ENCODE measurements around the gene CRB2. TPM values are rescaled to one million over a fixed set of nuclear protein-coding genes. Genes with fewer than 3 reads are reported as not detected.

Gene CRB2
- total and polyA plus RNA-seq, 4 experiments from 2014 or later: not detected

DNA sequence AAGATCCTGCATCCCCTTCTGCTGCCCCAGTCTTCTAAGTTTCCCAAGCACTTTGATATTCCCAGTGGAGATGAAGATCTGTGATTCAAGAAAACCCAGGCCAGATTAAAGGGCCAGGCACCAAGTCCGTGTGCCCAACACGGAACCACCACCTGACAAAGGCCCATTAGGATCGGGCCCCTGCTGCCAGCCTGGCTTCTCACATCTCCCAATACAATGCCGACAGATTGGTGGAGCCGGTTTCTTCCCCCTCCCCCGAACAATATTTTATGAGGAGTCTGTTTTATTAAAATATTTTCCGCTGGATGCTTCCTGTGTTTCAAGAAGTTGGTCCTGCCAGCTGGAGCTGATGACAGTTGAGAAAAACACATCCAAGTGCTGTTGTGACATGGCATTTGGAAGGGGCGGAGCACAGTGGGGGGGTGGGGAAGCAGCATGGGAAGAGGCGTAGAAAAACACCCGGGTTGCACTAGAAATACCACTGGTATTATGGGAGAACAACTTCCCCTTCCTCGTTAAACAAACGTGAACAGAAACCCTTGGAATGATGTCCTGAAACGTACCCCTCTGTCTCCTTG lies 45.0 kb downstream of the CRB2 start:
- Histone ChIP-seq H3K4me3 (ENCODE audit: low read length in 2 of 2) (no peak overlapping the region), H3K4me1 (ENCODE audit: insufficient read depth, low read length) (no peaks in the 10 kb centered on the region), H3K9me3 (ENCODE audit: control insufficient read depth in 1 of 2, low read length in 2 of 2) (no peaks in the 10 kb centered on the region), H3K36me3 (ENCODE audit: insufficient read depth, low read length) (no peaks in the 10 kb centered on the region), H3K27ac (ENCODE audit: low read depth, low read length) (no peak overlapping the region), H3K27me3 (ENCODE audit: insufficient read depth, low read length) (no peaks in the 10 kb centered on the region)
- Mint-ChIP-seq H3K9me3 (no peaks in the 10 kb centered on the region), H3K27ac (no peak overlapping the region), H3K27me3 (no peaks in the 10 kb centered on the region), H3K36me3 (peaks cover 0 to 1% of the 10 kb centered on the region in 2 donors), H3K4me3 (no peak overlapping the region), H3K4me1 (peaks cover 0 to under 1% (median under 1%) of the 10 kb centered on the region in 4 donors)
- ChIA-PET POLR2A (ENCODE audit: partially characterized antibody) (no interaction called here), CTCF (ENCODE audit: partially characterized antibody) (no interaction called here)
- intact Hi-C loops (cut with micrococcal nuclease): no loop called here
- DNase-seq: no peak

DNA sequence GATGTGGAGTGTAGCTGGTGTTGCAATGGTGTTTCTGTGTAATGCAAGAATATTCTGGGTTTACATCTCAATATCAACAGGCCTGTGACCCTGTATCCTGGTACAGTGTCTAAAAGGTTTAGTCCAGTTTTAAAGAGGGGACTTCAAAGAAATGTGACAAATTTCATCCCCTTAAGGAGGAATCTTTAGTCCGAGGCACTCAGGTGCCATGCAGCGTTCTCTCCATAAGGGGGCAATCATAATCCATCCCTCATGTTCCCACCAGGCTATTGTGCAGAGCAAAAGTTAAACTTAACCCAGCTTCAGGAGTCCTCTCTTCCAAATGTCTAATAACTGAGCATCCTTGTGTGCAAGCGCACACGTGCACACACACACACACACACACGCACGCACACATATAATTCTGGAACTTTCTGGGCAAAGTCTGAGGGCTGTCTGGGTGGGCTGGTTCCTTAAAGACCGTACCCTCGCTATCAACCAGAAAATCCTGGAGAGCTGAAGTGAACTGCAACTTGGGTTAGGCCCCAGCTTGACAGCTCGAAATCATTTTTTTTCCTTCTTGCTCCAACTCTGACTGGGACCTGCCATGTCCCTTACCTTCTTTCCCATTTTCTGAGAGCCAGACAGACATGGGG lies 46.0 kb downstream of the CRB2 start:
- intact Hi-C loops (cut with micrococcal nuclease): no loop called here
- Histone ChIP-seq H3K36me3 (ENCODE audit: insufficient read depth, low read length) (no peaks in the 10 kb centered on the region), H3K27me3 (ENCODE audit: insufficient read depth, low read length) (no peaks in the 10 kb centered on the region), H3K9me3 (ENCODE audit: control insufficient read depth in 1 of 2, low read length in 2 of 2) (no peaks in the 10 kb centered on the region), H3K4me3 (ENCODE audit: low read length in 2 of 2) (no peak overlapping the region), H3K4me1 (ENCODE audit: insufficient read depth, low read length) (no peaks in the 10 kb centered on the region), H3K27ac (ENCODE audit: low read depth, low read length) (no peak overlapping the region)
- no peaks in the 10 kb centered on the region for H3K9me3 Mint-ChIP-seq
- CTCF ChIA-PET (ENCODE audit: partially characterized antibody): no interaction called here
- no peaks in the 10 kb centered on the region for H3K27me3 Mint-ChIP-seq
- DNase-seq: no peak
- H3K36me3 Mint-ChIP-seq: peaks cover 0 to 1% of the 10 kb centered on the region in 2 donors
- POLR2A ChIA-PET (ENCODE audit: partially characterized antibody): no interaction called here
- H3K4me1 Mint-ChIP-seq: peaks cover 0 to 9% (median under 1%) of the 10 kb centered on the region in 4 donors
- H3K4me3 Mint-ChIP-seq: no peak overlapping the region
- H3K27ac Mint-ChIP-seq: peak overlapping the region in 1 of 7 donors; percentile 70

DNA sequence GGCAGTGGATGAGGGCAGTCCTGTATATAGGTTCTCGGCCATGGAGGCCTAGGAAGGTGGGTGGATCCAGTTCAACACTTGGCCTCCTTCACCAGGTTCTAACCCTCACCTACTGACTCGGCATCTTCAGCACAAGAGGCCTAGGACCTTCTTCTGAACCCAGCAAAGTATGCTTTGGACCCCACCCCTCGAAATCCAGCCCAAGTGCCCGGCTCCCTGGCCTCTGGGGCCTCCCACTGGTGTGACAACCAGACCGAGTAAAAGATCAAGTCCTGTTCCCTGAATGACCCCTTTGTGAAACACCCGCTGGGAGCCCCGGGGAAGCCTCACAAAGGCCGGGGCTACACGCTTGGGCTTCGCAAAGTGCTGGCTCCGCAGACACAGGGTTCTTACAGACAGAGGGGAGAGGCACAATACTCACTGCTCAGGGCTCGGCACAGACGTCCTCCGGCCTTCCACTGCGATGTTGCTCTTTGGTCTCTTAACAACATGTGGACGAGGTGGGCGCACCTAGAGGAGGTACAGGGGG lies 47.0 kb downstream of the CRB2 start:
- intact Hi-C loops (cut with micrococcal nuclease): no loop called here
- Mint-ChIP-seq H3K27ac (no peak overlapping the region), H3K4me3 (no peak overlapping the region), H3K9me3 (no peaks in the 10 kb centered on the region), H3K27me3 (no peaks in the 10 kb centered on the region), H3K36me3 (peaks cover 0 to 1% of the 10 kb centered on the region in 2 donors), H3K4me1 (peaks cover 0 to 9% (median 2%) of the 10 kb centered on the region in 4 donors)
- H3K27ac ChIP-seq (ENCODE audit: low read depth, low read length): no peak overlapping the region
- no peaks in the 10 kb centered on the region for H3K36me3 ChIP-seq (ENCODE audit: insufficient read depth, low read length)
- ChIA-PET CTCF (ENCODE audit: partially characterized antibody) (no interaction called here), POLR2A (ENCODE audit: partially characterized antibody) (no interaction called here)
- DNase-seq: no peak
- H3K4me1 ChIP-seq (ENCODE audit: insufficient read depth, low read length): no peaks in the 10 kb centered on the region
- H3K9me3 ChIP-seq (ENCODE audit: control insufficient read depth in 1 of 2, low read length in 2 of 2): no peaks in the 10 kb centered on the region
- H3K4me3 ChIP-seq (ENCODE audit: low read length in 2 of 2): no peak overlapping the region
- H3K27me3 ChIP-seq (ENCODE audit: insufficient read depth, low read length): no peaks in the 10 kb centered on the region

DNA sequence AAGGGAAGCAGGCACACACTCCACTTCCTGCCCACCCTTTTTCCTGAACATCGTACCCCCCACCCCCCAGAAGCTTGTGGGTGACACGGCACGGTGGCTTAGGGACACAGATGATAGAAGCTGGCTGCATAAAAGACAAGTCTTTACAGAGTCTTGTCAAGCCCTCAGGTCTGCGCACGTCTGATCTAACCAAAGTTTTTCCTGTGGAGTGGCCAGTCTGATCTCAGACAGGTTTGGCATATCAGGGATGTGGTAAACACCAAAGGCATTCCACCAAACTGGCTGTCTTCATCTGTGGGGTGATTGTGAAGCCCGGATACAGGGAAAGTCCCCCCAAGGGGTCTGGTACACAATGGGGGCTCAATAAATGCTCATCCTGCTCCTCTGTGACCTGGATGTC lies 50.0 kb downstream of the CRB2 start:
- Histone ChIP-seq H3K4me3 (ENCODE audit: low read length in 2 of 2) (no peak overlapping the region), H3K4me1 (ENCODE audit: insufficient read depth, low read length) (no peaks in the 10 kb centered on the region), H3K9me3 (ENCODE audit: control insufficient read depth in 1 of 2, low read length in 2 of 2) (no peaks in the 10 kb centered on the region), H3K27me3 (ENCODE audit: insufficient read depth, low read length) (no peaks in the 10 kb centered on the region), H3K36me3 (ENCODE audit: insufficient read depth, low read length) (no peaks in the 10 kb centered on the region), H3K27ac (ENCODE audit: low read depth, low read length) (no peak overlapping the region)
- ChIA-PET CTCF (ENCODE audit: partially characterized antibody) (interaction anchor here (0.6 kb wide), 1 partner anchor 148 kb away, joined by 3 read pairs; no protein-coding TSS in a partner anchor), POLR2A (ENCODE audit: partially characterized antibody) (no interaction called here)
- H3K9me3 Mint-ChIP-seq: no peaks in the 10 kb centered on the region
- H3K4me3 Mint-ChIP-seq: no peak overlapping the region
- peak overlapping the region in 1 of 7 donors; percentile 31 for H3K27ac Mint-ChIP-seq
- no peak for DNase-seq
- H3K36me3 Mint-ChIP-seq: no peaks in the 10 kb centered on the region
- intact Hi-C loops (cut with micrococcal nuclease): no loop called here
- peaks cover 0 to 9% (median 2%) of the 10 kb centered on the region in 4 donors for H3K4me1 Mint-ChIP-seq
- no peaks in the 10 kb centered on the region for H3K27me3 Mint-ChIP-seq

DNA sequence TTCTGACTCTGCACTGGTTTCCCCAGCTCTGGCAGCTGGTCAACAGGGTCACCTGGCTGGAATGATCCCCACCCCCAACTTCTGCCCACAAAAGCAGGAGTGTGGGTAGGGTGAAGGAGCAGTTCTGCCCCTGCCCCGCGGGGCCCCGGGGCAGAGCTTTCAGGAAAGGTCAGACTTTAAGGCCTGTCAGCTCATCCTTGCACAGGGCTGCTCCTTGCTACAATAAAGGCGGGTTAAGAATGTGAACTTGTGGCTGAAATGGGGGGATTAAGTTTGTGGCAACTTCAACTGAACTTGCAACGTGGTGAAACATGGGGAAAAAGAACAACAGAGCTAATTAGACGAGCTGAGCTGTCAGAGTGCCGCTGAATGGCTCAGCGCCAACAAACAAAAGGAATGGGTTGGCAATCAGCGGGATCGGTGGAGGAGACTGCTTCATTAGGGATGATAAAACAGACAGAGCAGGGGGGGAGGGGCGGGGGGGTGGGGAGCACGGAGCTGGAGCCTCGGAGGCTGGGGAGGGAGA lies 50.8 kb downstream of the CRB2 start:
- no peaks in the 10 kb centered on the region for H3K27me3 Mint-ChIP-seq
- H3K9me3 Mint-ChIP-seq: no peaks in the 10 kb centered on the region
- H3K4me3 Mint-ChIP-seq: no peak overlapping the region
- H3K36me3 ChIP-seq (ENCODE audit: insufficient read depth, low read length): no peaks in the 10 kb centered on the region
- no peaks in the 10 kb centered on the region for H3K36me3 Mint-ChIP-seq
- H3K27me3 ChIP-seq (ENCODE audit: insufficient read depth, low read length): no peaks in the 10 kb centered on the region
- peaks cover 0 to 9% (median 2%) of the 10 kb centered on the region in 4 donors for H3K4me1 Mint-ChIP-seq
- CTCF ChIA-PET (ENCODE audit: partially characterized antibody): no interaction called here
- peak overlapping the region in 2 of 7 donors; percentile 32 for H3K27ac Mint-ChIP-seq
- intact Hi-C loops (cut with micrococcal nuclease): no loop called here
- no peak overlapping the region for H3K27ac ChIP-seq (ENCODE audit: low read depth, low read length)
- no peaks in the 10 kb centered on the region for H3K9me3 ChIP-seq (ENCODE audit: control insufficient read depth in 1 of 2, low read length in 2 of 2)
- POLR2A ChIA-PET (ENCODE audit: partially characterized antibody): no interaction called here
- H3K4me1 ChIP-seq (ENCODE audit: insufficient read depth, low read length): no peaks in the 10 kb centered on the region
- H3K4me3 ChIP-seq (ENCODE audit: low read length in 2 of 2): no peak overlapping the region
- no peak for DNase-seq

DNA sequence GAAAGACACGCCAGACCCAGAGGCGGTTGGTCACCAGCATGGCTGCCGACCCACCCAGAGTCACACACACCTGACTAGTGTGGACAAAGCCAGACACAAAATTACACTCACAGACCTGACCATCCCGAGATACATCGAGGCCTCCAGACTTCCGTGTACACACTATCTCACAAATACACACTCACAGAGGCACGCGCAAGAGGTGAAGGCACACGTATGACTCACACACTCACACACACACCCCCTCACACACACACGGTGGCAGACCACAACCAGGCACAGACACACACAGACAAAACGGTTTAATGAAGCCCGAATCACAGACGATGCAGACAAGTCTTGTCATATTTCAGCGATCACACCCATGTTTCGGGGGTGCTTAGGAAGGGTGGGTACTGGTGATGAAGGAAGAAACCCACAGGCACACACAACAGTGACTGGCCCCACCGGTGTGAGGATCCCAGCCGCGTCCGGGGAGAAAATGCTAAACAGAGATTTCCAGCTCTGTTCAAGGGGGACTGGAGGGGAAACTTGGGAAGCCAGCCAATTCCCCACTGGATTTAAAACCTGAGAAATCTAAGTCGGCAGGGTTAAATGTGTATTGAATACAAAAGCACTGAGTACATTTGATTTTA lies 51.3 kb downstream of the CRB2 start:
- Mint-ChIP-seq H3K27ac (peak overlapping the region in 1 of 7 donors; percentile 11), H3K4me3 (peak overlapping the region in 1 of 8 donors; percentile 22), H3K4me1 (peaks cover 0 to 9% (median 2%) of the 10 kb centered on the region in 4 donors), H3K9me3 (no peaks in the 10 kb centered on the region), H3K27me3 (no peaks in the 10 kb centered on the region), H3K36me3 (no peaks in the 10 kb centered on the region)
- no peak for DNase-seq
- ChIA-PET POLR2A (ENCODE audit: partially characterized antibody) (no interaction called here), CTCF (ENCODE audit: partially characterized antibody) (interaction anchor here (1.2 kb wide), 1 partner anchor 28 kb away, joined by 3 read pairs; no protein-coding TSS in a partner anchor)
- Histone ChIP-seq H3K27ac (ENCODE audit: low read depth, low read length) (no peak overlapping the region), H3K9me3 (ENCODE audit: control insufficient read depth in 1 of 2, low read length in 2 of 2) (no peaks in the 10 kb centered on the region), H3K36me3 (ENCODE audit: insufficient read depth, low read length) (no peaks in the 10 kb centered on the region), H3K27me3 (ENCODE audit: insufficient read depth, low read length) (no peaks in the 10 kb centered on the region), H3K4me3 (ENCODE audit: low read length in 2 of 2) (no peak overlapping the region), H3K4me1 (ENCODE audit: insufficient read depth, low read length) (no peaks in the 10 kb centered on the region)
- intact Hi-C loops (cut with micrococcal nuclease): no loop called here

Measured in CD4-positive, alpha-beta memory T cell (primary cell).